Uterus (tissue), 2 donors: ENCODE measurements around the gene TTLL8.

Experiments used
- POLR2A ChIP-seq, 2 donors: fragments of 450-650 bp; IDR thresholded peaks; one replicate each; pipeline ENCODE4 v1.6.1; 2016; ENCODE audit warnings: antibody characterized with exemption in 2 of 2, mild to moderate bottlenecking in 1 of 2, moderate library complexity in 1 of 2
- TF ChIP-seq, protein P1 (sequence below), 4 experiments: fragments of 200-600 bp in 2 of 4; fragments of 450-650 bp in 2 of 4; sonication (generic) in 2 of 4; IDR thresholded peaks; one replicate each; pipeline ENCODE4 v1.5.1; 2016 to 2019; ENCODE audit warnings: antibody characterized with exemption in 4 of 4, mild to moderate bottlenecking in 2 of 4, moderate library complexity in 1 of 4

DNA sequence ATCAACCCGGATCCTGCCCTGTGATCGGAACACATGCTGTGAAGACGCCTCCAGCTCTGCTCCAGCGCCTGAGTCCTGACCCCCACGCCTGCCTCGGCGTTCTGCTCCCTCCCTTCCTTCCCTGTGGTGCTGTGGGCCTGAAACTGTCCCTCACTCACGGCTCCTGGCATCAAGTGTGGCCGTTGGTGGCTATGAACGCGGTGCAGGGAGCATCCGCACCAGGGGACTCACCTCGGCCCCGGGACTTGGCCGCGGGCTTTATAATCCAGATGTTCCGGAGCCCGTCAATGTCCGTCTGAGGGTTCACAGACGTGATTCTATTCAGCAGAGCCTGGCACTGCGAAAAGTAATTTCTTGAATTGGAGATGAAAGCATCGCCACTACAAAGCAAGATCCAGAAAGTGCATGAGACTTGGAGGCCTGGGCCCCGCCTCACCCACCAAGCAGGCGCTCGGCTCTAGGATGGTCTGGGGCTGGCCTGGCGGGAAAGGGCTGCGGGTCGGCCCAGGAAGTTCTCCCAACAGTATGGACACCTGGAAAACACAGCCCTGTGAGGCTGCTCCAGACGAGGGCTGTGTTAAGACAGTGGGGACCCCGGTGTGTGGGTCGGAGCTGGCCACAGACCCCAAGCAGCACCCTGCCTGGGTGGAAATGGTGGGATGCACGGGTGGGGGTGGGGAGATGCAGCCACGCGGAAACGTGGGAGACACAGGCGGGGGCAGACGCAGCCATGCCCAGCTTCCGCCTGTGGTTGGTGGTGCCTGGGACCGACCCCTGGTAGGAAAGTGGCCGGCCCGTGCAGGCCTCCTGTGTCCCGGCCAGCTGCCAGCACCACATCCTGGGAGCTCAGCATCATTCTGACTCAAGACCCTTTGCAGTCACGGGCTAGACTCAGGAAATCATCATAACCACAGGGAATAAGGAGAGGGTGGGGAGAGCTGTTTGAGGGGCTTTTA is 23.7 kb downstream of the TTLL8 start:
- TF ChIP-seq, protein P1, sequence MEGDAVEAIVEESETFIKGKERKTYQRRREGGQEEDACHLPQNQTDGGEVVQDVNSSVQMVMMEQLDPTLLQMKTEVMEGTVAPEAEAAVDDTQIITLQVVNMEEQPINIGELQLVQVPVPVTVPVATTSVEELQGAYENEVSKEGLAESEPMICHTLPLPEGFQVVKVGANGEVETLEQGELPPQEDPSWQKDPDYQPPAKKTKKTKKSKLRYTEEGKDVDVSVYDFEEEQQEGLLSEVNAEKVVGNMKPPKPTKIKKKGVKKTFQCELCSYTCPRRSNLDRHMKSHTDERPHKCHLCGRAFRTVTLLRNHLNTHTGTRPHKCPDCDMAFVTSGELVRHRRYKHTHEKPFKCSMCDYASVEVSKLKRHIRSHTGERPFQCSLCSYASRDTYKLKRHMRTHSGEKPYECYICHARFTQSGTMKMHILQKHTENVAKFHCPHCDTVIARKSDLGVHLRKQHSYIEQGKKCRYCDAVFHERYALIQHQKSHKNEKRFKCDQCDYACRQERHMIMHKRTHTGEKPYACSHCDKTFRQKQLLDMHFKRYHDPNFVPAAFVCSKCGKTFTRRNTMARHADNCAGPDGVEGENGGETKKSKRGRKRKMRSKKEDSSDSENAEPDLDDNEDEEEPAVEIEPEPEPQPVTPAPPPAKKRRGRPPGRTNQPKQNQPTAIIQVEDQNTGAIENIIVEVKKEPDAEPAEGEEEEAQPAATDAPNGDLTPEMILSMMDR (IDR thresholded peaks at IDR 0.05): no peak
- TF ChIP-seq POLR2A (IDR thresholded peaks at IDR 0.05): no peak
